SK-N-SH treated with all-trans-retinoic acid at 6 μM for 48 hours (cell line): ENCODE results near the gene COL6A3.
"Not testable (repeated sequence)": the region's sequence is repeated elsewhere in the genome, so short reads cannot be mapped to it uniquely, and the experiment has no call there.

ENCODE experiments used
- ATAC-seq: fragments of 200-7000 bp; cut with Tn5 transposase; 3 replicates; pipeline ENCODE4 v1.9.1; 2020; ENCODE audit warnings: mild to moderate bottlenecking, moderate library complexity
- BACH2 ChIP-seq: fragments of 250-450 bp; sonication (Bioruptor Pico); IDR thresholded peaks from 2 replicates; pipeline ENCODE4 v1.9.0; 2021; ENCODE audit warnings: mild to moderate bottlenecking, borderline replicate concordance
- CSDC2 ChIP-seq: fragments of 250-450 bp; sonication (Bioruptor Pico); IDR thresholded peaks from 2 replicates; pipeline ENCODE4 v1.5.0; 2020; ENCODE audit warnings: mild to moderate bottlenecking, moderate library complexity
- ESRRG ChIP-seq: fragments of 250-450 bp; sonication (Bioruptor Pico); IDR thresholded peaks from 2 replicates; pipeline ENCODE4 v1.6.1; 2021; ENCODE audit warnings: mild to moderate bottlenecking
- GLIS3 ChIP-seq: fragments of 250-450 bp; sonication (Bioruptor Pico); IDR thresholded peaks from 2 replicates; pipeline ENCODE4 v1.5.0; 2020; ENCODE audit warnings: mild to moderate bottlenecking, moderate library complexity
- ISL1 ChIP-seq: fragments of 250-450 bp; sonication (Bioruptor Pico); IDR thresholded peaks from 2 replicates; pipeline ENCODE4 v2.1.2; 2022; ENCODE audit warnings: mild to moderate bottlenecking, moderate library complexity
- OSR1 ChIP-seq: fragments of 250-450 bp; sonication (Bioruptor Pico); IDR thresholded peaks from 2 replicates; pipeline ENCODE4 v1.8.0; 2022; ENCODE audit warnings: moderate library complexity, mild to moderate bottlenecking, inconsistent platforms
- PPARA ChIP-seq: fragments of 250-450 bp; sonication (Bioruptor Pico); IDR thresholded peaks from 2 replicates; pipeline ENCODE4 v1.5.0; 2020; ENCODE audit warnings: mild to moderate bottlenecking, borderline replicate concordance
- RARB ChIP-seq: fragments of 250-450 bp; sonication (Bioruptor Pico); IDR thresholded peaks from 2 replicates; pipeline ENCODE4 v1.8.0; 2021; ENCODE audit warnings: mild to moderate bottlenecking, moderate library complexity
- SNAI2 ChIP-seq: fragments of 250-450 bp; sonication (Bioruptor Pico); IDR thresholded peaks from 2 replicates; pipeline ENCODE4 v1.5.0; 2020; ENCODE audit warnings: mild to moderate bottlenecking, moderate library complexity
- TCF4 ChIP-seq: fragments of 250-450 bp; sonication (Bioruptor Pico); IDR thresholded peaks from 2 replicates; pipeline ENCODE4 v1.8.0; 2021; ENCODE audit warnings: mild to moderate bottlenecking, moderate library complexity, borderline replicate concordance
- TOX ChIP-seq: fragments of 250-450 bp; sonication (Bioruptor Pico); IDR thresholded peaks from 2 replicates; pipeline ENCODE4 v1.8.0; 2021; ENCODE audit warnings: mild to moderate bottlenecking, moderate library complexity, borderline replicate concordance
- ZC3H10 ChIP-seq: fragments of 250-450 bp; sonication (Bioruptor Pico); IDR thresholded peaks from 2 replicates; pipeline ENCODE4 v1.5.1; 2021; ENCODE audit warnings: mild to moderate bottlenecking, moderate library complexity
- ZFP3 ChIP-seq: fragments of 250-450 bp; sonication (Bioruptor Pico); IDR thresholded peaks from 2 replicates; pipeline ENCODE4 v1.5.0; 2020; ENCODE audit warnings: mild to moderate bottlenecking, moderate library complexity
- ZNF70 ChIP-seq: fragments of 450-650 bp; formaldehyde crosslinking; IDR thresholded peaks from 2 replicates; pipeline ENCODE4 v1.5.0; 2020; ENCODE audit warnings: mild to moderate bottlenecking, moderate library complexity
- ZNF8 ChIP-seq: fragments of 450-650 bp; formaldehyde crosslinking; IDR thresholded peaks from 2 replicates; pipeline ENCODE4 v1.5.0; 2020; ENCODE audit warnings: mild to moderate bottlenecking, moderate library complexity
- TF ChIP-seq, protein P1 (sequence below): fragments of 250-450 bp; sonication (Bioruptor Pico); IDR thresholded peaks from 2 replicates; pipeline ENCODE4 v1.8.0; 2021; ENCODE audit warnings: low read depth, mild to moderate bottlenecking, moderate library complexity, borderline replicate concordance
- TF ChIP-seq, protein P2 (sequence below): fragments of 250-450 bp; sonication (Bioruptor Pico); IDR thresholded peaks from 2 replicates; pipeline ENCODE4 v1.5.0; 2020; ENCODE audit warnings: mild to moderate bottlenecking, moderate library complexity
- TF ChIP-seq, protein P3 (sequence below): fragments of 250-450 bp; sonication (Bioruptor Pico); IDR thresholded peaks from 2 replicates; pipeline ENCODE4 v1.5.1; 2021; ENCODE audit warnings: mild to moderate bottlenecking, moderate library complexity
- TF ChIP-seq, protein P4 (sequence below): fragments of 250-450 bp; sonication (Bioruptor Pico); IDR thresholded peaks from 2 replicates; pipeline ENCODE4 v1.5.1; 2020; ENCODE audit warnings: low read depth, mild to moderate bottlenecking, moderate library complexity

The COL6A3 gene

DNA sequence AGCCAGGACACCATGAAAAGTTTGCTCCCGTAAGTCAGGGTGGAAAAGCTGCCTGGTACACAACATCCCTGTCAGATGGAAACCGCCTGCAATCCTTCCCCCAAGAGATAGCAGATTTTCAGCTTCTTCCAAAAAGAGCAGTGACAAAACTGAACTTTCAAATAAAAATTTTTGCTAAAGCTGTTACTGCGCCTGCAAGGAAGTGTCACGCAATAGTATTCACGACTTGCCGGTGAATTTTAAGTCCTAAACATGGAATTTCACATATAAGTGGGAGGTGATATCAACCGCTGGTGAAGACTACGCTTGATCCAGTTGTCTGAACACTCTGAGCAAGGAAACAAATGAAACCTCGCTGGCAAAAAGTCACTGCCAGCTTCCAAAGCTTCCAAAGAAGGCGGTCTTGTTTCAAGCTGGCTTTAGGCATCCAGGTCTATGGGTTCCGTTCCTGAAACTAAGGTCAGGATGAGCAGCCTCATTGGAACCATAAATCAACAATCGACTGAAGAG is 2.8 kb downstream of the COL6A3 start (continued):
- TF ChIP-seq, protein P1, sequence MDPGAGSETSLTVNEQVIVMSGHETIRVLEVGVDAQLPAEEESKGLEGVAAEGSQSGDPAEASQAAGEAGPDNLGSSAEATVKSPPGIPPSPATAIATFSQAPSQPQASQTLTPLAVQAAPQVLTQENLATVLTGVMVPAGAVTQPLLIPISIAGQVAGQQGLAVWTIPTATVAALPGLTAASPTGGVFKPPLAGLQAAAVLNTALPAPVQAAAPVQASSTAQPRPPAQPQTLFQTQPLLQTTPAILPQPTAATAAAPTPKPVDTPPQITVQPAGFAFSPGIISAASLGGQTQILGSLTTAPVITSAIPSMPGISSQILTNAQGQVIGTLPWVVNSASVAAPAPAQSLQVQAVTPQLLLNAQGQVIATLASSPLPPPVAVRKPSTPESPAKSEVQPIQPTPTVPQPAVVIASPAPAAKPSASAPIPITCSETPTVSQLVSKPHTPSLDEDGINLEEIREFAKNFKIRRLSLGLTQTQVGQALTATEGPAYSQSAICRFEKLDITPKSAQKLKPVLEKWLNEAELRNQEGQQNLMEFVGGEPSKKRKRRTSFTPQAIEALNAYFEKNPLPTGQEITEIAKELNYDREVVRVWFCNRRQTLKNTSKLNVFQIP: no peak
- TF ChIP-seq TCF4 (CRISPR knock-in tag): no peak
- no peak for TF ChIP-seq ISL1 (CRISPR knock-in tag)
- no peak for TF ChIP-seq GLIS3 (CRISPR knock-in tag)
- TF ChIP-seq, protein P2, sequence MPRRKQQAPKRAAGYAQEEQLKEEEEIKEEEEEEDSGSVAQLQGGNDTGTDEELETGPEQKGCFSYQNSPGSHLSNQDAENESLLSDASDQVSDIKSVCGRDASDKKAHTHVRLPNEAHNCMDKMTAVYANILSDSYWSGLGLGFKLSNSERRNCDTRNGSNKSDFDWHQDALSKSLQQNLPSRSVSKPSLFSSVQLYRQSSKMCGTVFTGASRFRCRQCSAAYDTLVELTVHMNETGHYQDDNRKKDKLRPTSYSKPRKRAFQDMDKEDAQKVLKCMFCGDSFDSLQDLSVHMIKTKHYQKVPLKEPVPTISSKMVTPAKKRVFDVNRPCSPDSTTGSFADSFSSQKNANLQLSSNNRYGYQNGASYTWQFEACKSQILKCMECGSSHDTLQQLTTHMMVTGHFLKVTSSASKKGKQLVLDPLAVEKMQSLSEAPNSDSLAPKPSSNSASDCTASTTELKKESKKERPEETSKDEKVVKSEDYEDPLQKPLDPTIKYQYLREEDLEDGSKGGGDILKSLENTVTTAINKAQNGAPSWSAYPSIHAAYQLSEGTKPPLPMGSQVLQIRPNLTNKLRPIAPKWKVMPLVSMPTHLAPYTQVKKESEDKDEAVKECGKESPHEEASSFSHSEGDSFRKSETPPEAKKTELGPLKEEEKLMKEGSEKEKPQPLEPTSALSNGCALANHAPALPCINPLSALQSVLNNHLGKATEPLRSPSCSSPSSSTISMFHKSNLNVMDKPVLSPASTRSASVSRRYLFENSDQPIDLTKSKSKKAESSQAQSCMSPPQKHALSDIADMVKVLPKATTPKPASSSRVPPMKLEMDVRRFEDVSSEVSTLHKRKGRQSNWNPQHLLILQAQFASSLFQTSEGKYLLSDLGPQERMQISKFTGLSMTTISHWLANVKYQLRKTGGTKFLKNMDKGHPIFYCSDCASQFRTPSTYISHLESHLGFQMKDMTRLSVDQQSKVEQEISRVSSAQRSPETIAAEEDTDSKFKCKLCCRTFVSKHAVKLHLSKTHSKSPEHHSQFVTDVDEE (CRISPR knock-in tag): no peak
- TF ChIP-seq OSR1: no peak

DNA sequence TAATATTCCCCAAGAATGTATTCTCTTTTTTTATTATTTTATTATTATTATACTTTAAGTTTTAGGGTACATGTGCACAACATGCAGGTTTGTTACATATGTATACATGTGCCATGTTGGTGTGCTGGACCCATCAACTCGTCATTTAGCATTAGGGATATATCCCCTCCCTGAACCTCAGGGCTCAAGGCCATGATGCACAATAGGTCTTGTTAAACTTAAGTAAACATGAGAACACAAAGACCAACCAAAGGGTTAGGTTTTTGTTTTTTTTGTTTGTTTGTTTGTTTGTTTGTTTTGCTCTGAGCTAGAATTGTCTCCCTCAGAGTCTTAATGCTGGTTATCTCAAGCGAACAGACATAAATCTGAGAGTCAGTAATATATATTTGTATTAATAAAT is 4.7 kb downstream of the COL6A3 start:
- not testable (repeated sequence) for ATAC-seq

DNA sequence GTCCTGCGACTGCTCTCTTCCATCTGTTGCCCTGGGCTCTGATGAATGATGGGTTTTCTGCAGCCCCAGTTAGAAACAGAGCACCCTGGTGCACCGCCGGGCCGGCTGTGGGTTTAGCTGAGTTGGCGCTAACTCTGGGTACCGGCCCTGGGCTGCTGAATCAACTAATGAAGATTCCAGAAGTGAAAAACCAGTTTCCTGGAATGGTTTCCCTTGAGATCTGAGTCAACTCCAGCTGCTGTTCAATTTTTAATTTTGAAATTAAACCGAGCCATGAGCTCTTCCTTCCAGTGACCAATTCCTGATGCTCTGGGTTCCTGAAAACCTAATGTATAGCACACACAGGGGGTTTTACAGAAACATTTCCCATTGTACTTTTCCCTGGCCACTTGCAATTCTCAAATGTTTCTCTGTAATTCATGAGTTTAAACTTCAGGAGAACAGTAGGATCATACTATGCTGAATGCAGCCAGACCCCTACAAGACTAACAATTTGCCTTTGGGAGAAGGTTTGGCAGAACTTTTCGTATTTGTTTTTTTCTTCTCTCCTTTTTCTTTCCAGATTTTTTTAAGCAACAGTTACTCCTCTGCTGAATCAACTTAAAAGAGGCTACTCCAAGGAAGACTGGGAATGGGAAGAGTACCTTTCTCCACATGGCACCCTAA is 5.5 kb downstream of the COL6A3 start:
- TF ChIP-seq ZFP3 (CRISPR knock-in tag) (no peak), ZNF8 (CRISPR knock-in tag) (no peak), RARB (CRISPR knock-in tag) (no peak), ESRRG (no peak), SNAI2 (CRISPR knock-in tag) (no peak), ZNF70 (CRISPR knock-in tag) (no peak), PPARA (no peak)
- TF ChIP-seq, protein P3, sequence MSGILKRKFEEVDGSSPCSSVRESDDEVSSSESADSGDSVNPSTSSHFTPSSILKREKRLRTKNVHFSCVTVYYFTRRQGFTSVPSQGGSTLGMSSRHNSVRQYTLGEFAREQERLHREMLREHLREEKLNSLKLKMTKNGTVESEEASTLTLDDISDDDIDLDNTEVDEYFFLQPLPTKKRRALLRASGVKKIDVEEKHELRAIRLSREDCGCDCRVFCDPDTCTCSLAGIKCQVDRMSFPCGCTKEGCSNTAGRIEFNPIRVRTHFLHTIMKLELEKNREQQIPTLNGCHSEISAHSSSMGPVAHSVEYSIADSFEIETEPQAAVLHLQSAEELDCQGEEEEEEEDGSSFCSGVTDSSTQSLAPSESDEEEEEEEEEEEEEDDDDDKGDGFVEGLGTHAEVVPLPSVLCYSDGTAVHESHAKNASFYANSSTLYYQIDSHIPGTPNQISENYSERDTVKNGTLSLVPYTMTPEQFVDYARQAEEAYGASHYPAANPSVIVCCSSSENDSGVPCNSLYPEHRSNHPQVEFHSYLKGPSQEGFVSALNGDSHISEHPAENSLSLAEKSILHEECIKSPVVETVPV (CRISPR knock-in tag): no peak
- ATAC-seq: no peak

DNA sequence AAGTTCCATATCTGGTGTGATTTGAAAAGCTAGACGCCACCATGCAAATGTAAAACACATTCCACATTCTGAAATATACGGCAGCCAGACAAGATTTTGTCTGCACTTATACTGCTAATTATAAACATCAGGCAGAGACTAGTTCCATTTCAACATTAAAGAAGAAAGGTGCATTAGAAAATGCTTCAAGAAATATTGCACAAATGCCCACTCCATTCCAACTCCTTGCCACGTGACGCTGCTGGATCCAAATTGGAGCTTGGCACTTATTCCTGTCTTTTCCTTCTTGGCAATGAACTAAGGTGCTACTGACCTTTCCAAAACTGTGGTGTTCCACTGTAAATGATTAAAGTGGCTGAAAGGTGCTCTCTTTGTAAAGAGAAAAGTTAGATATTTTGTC is 6.3 kb downstream of the COL6A3 start:
- no peak for ATAC-seq
- TF ChIP-seq, protein P3 (CRISPR knock-in tag): no peak
- TF ChIP-seq GLIS3 (CRISPR knock-in tag): no peak
- TF ChIP-seq, protein P2 (CRISPR knock-in tag): no peak
- no peak for TF ChIP-seq ISL1 (CRISPR knock-in tag)
- no peak for TF ChIP-seq SNAI2 (CRISPR knock-in tag)
- no peak for TF ChIP-seq RARB (CRISPR knock-in tag)
- TF ChIP-seq BACH2 (CRISPR knock-in tag): no peak
- no peak for TF ChIP-seq PPARA
- TF ChIP-seq ZNF70 (CRISPR knock-in tag): no peak
- no peak for TF ChIP-seq TOX
- no peak for TF ChIP-seq ZC3H10 (CRISPR knock-in tag)
- TF ChIP-seq ESRRG: no peak
- TF ChIP-seq OSR1: no peak
- TF ChIP-seq ZFP3 (CRISPR knock-in tag): no peak
- TF ChIP-seq, protein P1: no peak
- no peak for TF ChIP-seq CSDC2 (CRISPR knock-in tag)
- no peak for TF ChIP-seq TCF4 (CRISPR knock-in tag)
- TF ChIP-seq ZNF8 (CRISPR knock-in tag): no peak
- TF ChIP-seq, protein P4, sequence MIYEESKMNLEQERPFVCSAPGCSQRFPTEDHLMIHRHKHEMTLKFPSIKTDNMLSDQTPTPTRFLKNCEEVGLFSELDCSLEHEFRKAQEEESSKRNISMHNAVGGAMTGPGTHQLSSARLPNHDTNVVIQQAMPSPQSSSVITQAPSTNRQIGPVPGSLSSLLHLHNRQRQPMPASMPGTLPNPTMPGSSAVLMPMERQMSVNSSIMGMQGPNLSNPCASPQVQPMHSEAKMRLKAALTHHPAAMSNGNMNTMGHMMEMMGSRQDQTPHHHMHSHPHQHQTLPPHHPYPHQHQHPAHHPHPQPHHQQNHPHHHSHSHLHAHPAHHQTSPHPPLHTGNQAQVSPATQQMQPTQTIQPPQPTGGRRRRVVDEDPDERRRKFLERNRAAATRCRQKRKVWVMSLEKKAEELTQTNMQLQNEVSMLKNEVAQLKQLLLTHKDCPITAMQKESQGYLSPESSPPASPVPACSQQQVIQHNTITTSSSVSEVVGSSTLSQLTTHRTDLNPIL (CRISPR knock-in tag): no peak
